T-helper 17 cell (primary cell): ENCODE results near the gene RAB3C. TPM values are rescaled to one million over a fixed set of nuclear protein-coding genes. Genes with fewer than 3 reads are reported as not detected.

Experiments
- ATAC-seq: fragments of 150-1000 bp; cut with Tn5 transposase; 2 replicates; pipeline ENCODE4 v1.10.0; 2021; ENCODE audit warnings: mild to moderate bottlenecking, moderate library complexity
- DNase-seq, 3 donors: peaks; one replicate each; pipeline versions ENCODE4 v3.0.0 to v3.0.0-alpha.2; 2020 to 2021
- H3K9me3 ChIP-seq: one replicate; pipeline ENCODE4 v1.7.0; 2013; ENCODE audit warnings: low read length, mild to moderate bottlenecking; ENCODE audit not compliant: control insufficient read depth, poor library complexity, severe bottlenecking
- H3K27ac Mint-ChIP-seq: one replicate; pipeline ENCODE4 v1.8.0; 2022; ENCODE audit warnings: mild to moderate bottlenecking, moderate library complexity, mixed read lengths
- H3K27me3 Mint-ChIP-seq: one replicate; pipeline ENCODE4 v1.8.0; 2022; ENCODE audit warnings: mixed read lengths
- H3K36me3 Mint-ChIP-seq: one replicate; pipeline ENCODE4 v1.8.0; 2022; ENCODE audit warnings: low read depth, mixed read lengths
- H3K4me1 Mint-ChIP-seq: one replicate; pipeline ENCODE4 v1.8.0; 2022; ENCODE audit warnings: mild to moderate bottlenecking, mixed read lengths
- H3K4me3 Mint-ChIP-seq: one replicate; pipeline ENCODE4 v1.8.0; 2022; ENCODE audit warnings: mild to moderate bottlenecking, moderate library complexity, mixed read lengths
- total RNA-seq, 4 donors: library from RNA in 2 of 4; stranded (reverse) in 2 of 4; gene quantifications; one replicate each; pipeline ENCODE4 v1.2.3 and lab custom pipeline; 2022 to 2026

The RAB3C gene
- total RNA-seq, 2 donors from 2014 or later = 0.03 TPM; not detected in 1

DNA sequence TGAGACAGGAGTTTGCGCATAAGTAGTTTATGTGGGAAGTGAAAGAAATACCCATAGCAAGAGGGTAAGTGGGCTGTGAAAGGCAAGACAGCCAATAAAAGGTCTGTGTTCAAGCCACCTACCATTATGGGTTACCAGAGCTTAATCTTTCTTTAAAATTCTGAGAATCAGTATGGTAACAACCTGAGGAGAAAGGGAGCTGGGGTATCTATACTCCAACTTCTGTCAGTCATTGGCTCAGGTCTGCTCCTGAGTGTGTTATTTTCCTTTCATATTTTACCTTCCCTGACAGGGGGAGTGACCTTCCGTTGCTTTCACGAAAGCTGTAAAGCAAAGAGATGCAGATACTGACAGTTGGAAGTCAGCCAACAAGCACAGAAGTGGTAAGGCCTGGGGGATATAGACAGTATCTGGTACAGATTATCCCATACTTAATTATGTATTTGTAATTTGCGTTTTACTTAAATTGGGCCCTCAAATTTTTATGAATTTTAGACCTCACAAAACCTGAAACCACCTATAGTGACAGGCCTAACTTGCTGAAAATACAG, 233.4 kb downstream of the RAB3C start:
- Mint-ChIP-seq H3K4me1 (no peaks in the 10 kb centered on the region), H3K27ac (no peak overlapping the region), H3K4me3 (no peak overlapping the region), H3K36me3 (no peaks in the 10 kb centered on the region), H3K27me3 (peaks cover 6% of the 10 kb centered on the region)
- no peaks in the 10 kb centered on the region for H3K9me3 ChIP-seq
- no peak for ATAC-seq
- no peak for DNase-seq

DNA sequence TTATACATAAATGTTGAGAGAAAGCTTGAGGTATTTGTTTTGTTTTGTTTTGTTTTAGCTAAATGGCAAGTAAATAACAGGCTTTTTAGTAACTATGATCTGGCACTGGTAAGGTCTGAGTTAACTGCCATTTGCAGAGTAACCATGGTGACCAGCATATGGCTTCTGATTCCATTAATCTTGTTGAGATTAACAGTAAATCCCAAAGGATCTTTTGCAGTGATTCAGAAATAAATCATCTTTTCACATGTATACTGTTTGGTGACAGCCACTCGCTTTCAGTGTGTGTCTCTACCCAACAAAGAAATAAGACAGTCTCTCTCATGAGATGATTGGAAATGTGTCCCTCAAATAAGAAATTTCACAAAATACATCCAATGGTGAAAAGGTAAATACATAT, 235.6 kb downstream of the RAB3C start:
- DNase-seq (no peak), ATAC-seq (no peak)
- H3K4me3 Mint-ChIP-seq = no peak overlapping the region

DNA sequence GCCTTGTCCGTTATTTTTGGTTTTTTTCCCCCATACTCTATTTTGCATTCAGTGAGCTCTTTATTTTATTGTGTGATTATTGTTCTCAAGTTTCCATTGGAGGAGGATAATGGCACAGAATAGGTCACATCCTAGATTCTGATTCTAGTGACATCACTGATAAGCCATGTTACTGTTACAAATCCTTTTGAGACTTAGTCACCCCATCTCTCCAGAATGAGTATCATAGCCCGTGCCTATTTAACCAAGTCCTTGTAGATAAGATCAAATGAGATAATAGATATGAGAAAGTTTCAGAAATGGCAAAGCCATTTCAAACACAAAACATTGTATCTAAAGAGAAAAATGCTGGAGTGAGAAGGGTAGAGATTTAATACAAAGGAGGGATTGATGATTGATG, 242.6 kb downstream of the RAB3C start:
- H3K4me1 Mint-ChIP-seq = no peaks in the 10 kb centered on the region
- H3K27ac Mint-ChIP-seq = no peak overlapping the region
- DNase-seq = no peak
- ATAC-seq = no peak
- H3K9me3 ChIP-seq = no peaks in the 10 kb centered on the region
- H3K36me3 Mint-ChIP-seq = no peaks in the 10 kb centered on the region
- peaks cover 32% of the 10 kb centered on the region for H3K27me3 Mint-ChIP-seq
- H3K4me3 Mint-ChIP-seq = no peak overlapping the region

More for the DNA sequence above, 235.6 kb downstream of the RAB3C start:
- H3K36me3 Mint-ChIP-seq = no peaks in the 10 kb centered on the region
- no peaks in the 10 kb centered on the region for H3K9me3 ChIP-seq
- H3K27ac Mint-ChIP-seq = no peak overlapping the region
- H3K4me1 Mint-ChIP-seq = no peaks in the 10 kb centered on the region
- H3K27me3 Mint-ChIP-seq = peaks cover 19% of the 10 kb centered on the region

DNA sequence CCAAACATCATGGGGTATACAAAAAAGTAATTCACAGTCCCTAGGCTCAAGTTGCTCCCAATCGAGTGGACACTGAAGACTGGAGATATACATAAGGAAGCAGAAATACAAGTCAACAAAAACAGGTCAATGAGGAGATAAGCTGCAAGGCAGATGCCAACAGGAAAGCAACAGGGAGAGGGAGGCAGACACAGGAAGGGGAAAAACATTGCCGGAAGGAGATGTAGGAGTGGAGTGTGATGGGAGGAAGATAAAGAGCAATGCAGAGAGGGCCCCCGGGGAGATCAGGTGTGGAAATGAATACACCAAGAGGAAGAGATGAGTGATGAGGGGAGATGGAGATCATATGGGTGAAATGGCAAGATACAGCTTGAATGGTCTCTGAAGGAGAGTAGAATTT, 243.0 kb downstream of the RAB3C start:
- no peak overlapping the region for H3K4me3 Mint-ChIP-seq
- H3K36me3 Mint-ChIP-seq = no peaks in the 10 kb centered on the region
- no peaks in the 10 kb centered on the region for H3K4me1 Mint-ChIP-seq
- no peak overlapping the region for H3K27ac Mint-ChIP-seq
- DNase-seq = no peak
- peaks cover 32% of the 10 kb centered on the region for H3K27me3 Mint-ChIP-seq
- H3K9me3 ChIP-seq = no peaks in the 10 kb centered on the region
- ATAC-seq = no peak

DNA sequence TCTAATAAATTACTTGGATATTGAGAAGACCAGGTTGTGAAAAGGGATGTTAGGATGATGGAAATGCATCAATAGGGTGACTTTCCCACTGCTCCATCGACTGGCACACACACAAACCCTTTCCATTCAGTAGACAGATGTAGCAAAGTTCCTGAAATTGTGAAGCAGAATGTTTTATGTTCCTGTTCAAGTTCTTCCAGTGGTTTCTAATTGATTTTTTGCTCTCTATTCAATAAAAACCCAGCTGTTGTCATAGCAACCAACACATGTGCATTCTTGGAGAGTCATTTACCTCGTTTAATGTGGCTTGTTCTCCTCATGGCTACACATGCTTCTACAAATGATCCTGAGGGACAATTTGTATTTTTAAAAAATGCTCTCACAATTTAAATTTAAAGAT, 244.6 kb downstream of the RAB3C start:
- no peaks in the 10 kb centered on the region for H3K9me3 ChIP-seq
- Mint-ChIP-seq H3K4me3 (no peak overlapping the region), H3K27me3 (peaks cover 25% of the 10 kb centered on the region), H3K4me1 (no peaks in the 10 kb centered on the region), H3K27ac (no peak overlapping the region), H3K36me3 (no peaks in the 10 kb centered on the region)
- DNase-seq (no peak), ATAC-seq (no peak)

DNA sequence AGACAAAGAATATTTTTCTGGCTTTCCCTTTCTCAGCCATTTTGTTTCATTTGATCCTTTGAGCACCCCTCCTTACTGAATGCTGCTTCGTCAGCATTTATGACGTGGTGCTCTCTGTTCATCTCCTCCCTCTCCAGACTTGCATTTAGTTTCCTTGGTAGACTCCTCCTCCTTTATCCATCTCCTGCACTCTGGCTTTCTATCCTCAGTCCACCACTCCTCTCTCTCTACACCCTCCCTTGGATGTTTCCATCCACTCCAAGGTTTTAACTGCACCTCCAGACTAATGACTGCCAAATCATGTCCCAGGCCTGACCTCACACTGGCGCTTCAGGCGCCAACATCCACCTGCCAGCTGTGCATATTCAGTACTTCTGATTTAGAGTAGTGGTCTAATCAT, 245.4 kb downstream of the RAB3C start:
- Mint-ChIP-seq H3K27ac (no peak overlapping the region), H3K36me3 (no peaks in the 10 kb centered on the region), H3K27me3 (peaks cover 18% of the 10 kb centered on the region), H3K4me3 (no peak overlapping the region), H3K4me1 (no peaks in the 10 kb centered on the region)
- no peaks in the 10 kb centered on the region for H3K9me3 ChIP-seq
- ATAC-seq (no peak), DNase-seq (no peak)

DNA sequence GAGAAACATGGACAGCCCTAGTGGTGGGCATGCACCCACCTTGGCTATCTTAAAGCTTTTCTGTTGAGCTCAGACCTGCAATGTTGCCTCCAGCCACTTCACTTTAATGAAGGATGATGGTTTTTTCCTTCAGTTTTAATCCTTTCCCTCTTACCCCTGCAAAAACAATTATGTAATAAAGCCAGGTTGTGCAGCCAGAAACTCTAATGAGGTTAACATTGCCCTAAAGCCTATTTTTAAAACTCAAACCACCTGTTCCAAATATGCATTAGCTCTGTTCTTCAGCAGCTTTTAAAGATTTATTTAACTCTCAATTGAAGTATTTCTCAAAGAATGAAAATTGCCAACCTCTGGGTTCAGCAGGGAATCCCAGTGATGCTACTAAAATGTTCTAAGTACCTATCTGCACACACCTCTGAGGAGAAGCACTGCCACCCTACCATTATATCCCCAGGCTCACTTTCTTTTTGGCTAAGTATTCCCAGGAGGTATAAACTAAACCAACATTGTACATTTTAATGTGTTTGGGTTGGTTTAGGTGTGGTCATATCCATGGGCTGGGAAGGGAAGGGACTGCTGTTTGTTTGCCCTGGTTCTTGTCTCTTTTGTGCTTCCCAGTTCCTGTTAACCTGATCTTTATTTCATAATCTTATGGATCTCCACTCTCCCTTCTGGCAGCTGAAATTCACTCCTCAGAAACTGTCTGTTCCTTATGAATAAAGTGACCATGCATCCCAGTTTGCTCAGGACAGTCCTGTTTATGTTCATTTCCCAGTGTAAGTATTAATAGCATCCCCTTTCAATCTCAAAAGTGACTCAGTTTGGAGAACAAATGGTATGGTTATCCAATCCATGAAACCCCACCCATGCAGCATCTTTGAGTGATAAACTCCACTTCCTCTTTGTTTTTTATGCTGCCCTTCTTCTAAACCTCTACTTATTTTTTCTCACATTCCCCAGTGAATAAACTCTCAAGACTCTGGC, 251.7 kb downstream of the RAB3C start:
- no peak overlapping the region for H3K27ac Mint-ChIP-seq
- H3K9me3 ChIP-seq = no peaks in the 10 kb centered on the region
- H3K27me3 Mint-ChIP-seq = peaks cover 20% of the 10 kb centered on the region
- ATAC-seq (no peak), DNase-seq (no peak)
- no peak overlapping the region for H3K4me3 Mint-ChIP-seq
- peaks cover 6% of the 10 kb centered on the region for H3K4me1 Mint-ChIP-seq
- no peaks in the 10 kb centered on the region for H3K36me3 Mint-ChIP-seq

DNA sequence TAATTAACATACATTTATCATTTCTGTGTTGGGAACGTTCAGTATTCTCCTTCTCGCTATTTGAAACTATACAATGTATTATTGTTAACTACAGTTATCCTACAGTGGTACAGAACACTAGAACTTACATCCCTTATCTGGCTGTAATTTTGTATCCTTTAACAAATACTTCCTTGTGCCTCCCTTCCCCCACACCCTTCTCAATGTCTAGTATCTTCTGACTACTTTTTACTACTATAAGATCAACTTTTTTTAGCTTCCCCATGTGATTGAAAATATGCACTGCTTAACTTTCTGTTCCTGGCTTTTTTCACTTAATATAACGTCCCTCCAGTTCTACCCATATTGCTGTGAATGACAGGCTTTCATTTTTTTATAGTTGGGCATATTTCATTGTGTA, 253.5 kb downstream of the RAB3C start:
- DNase-seq = no peak
- Mint-ChIP-seq H3K27ac (no peak overlapping the region), H3K36me3 (no peaks in the 10 kb centered on the region), H3K27me3 (peaks cover 13% of the 10 kb centered on the region), H3K4me3 (no peak overlapping the region), H3K4me1 (peaks cover 6% of the 10 kb centered on the region)
- ATAC-seq = no peak
- H3K9me3 ChIP-seq = peaks cover 4% of the 10 kb centered on the region

DNA sequence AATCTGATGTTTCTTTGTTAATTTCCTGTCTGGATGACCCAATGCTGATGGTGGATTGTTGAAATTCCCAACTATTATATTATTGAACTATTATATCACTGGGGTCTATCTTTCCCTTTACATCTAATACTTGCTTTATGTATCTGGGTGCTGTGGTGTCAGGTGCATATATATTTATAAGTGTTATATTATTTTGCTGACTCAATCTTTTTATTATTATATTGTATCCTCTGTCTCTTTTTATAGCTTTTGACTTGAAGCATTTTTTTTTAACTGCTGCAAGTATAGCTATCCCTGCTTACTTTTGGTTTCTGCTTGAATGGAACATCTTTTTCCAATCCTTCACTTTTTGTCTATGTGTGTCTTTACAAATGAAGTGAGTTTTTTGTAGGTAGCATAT, 255.9 kb downstream of the RAB3C start:
- no peak overlapping the region for H3K27ac Mint-ChIP-seq

DNA sequence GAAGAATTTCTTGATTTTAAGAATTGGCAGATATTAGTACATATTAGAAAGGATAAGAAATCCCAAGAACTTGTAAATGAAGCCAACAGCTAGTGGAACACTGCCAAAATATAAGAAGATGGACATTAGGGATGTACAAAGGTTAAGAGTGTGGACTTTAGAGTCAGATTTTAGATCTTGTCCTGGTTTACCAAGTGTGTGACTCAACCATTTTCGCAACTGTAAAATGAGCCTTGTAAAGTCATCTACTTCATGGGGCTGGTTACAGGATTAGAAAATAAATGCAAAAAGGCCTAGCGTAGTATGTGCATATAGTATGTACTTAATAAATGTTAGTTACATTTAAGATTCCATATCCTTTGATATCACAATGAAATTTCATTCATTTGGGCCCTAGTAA, 260.0 kb downstream of the RAB3C start:
- H3K27ac Mint-ChIP-seq = no peak overlapping the region
- peaks cover 4% of the 10 kb centered on the region for H3K9me3 ChIP-seq
- H3K27me3 Mint-ChIP-seq = peaks cover 19% of the 10 kb centered on the region
- H3K4me3 Mint-ChIP-seq = no peak overlapping the region
- no peaks in the 10 kb centered on the region for H3K36me3 Mint-ChIP-seq
- H3K4me1 Mint-ChIP-seq = no peaks in the 10 kb centered on the region
- ATAC-seq (no peak), DNase-seq (no peak)

More for the DNA sequence above, 255.9 kb downstream of the RAB3C start:
- no peak for ATAC-seq
- peaks cover 6% of the 10 kb centered on the region for H3K4me1 Mint-ChIP-seq
- H3K4me3 Mint-ChIP-seq = no peak overlapping the region
- H3K36me3 Mint-ChIP-seq = no peaks in the 10 kb centered on the region
- H3K27me3 Mint-ChIP-seq = peaks cover 13% of the 10 kb centered on the region
- H3K9me3 ChIP-seq = peaks cover 4% of the 10 kb centered on the region
- no peak for DNase-seq

DNA sequence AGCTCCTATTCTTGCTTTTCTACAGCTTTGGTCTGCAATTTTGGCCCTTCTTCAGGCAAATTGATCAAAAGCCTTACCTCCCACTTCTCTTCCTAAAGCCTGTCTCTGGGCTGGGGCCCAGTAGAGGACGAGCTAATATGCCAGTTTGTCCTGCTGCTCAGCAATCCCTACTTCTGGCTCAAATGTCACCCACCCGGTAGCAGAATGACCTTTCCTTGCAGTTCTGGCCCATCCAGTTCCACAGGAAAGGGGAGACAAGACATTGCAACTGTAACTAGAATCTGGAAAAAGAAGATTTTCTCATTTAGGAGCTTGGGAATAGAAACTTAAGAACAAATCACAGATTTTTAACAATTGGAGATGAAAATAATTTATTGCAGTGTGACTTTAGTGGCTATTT, 261.5 kb downstream of the RAB3C start:
- no peak for DNase-seq
- H3K9me3 ChIP-seq = peaks cover 4% of the 10 kb centered on the region
- no peaks in the 10 kb centered on the region for H3K4me1 Mint-ChIP-seq
- no peaks in the 10 kb centered on the region for H3K36me3 Mint-ChIP-seq
- H3K27ac Mint-ChIP-seq = no peak overlapping the region
- ATAC-seq = no peak
- H3K4me3 Mint-ChIP-seq = no peak overlapping the region
- H3K27me3 Mint-ChIP-seq = peaks cover 19% of the 10 kb centered on the region

DNA sequence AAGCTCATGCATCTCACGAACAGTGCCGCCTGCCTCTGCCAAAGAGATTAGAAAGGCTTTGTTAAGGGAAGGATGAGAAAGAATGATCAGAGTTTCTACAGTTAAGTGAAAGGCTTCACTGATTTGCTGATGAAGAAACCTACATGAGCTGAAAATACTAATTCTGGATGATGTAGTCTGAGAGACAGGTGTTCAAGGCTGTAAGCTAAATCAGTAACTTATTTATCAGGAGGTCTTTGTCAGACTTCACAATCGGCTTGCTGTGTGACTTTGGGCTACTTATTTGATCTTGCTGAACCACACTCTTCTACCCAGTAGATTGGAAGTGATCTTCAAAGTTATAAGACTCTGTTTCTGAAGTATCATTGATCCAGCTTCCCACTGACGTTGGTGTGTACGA, 264.2 kb downstream of the RAB3C start:
- no peak overlapping the region for H3K4me3 Mint-ChIP-seq
- no peaks in the 10 kb centered on the region for H3K36me3 Mint-ChIP-seq
- no peaks in the 10 kb centered on the region for H3K4me1 Mint-ChIP-seq
- peaks cover 36% of the 10 kb centered on the region for H3K27me3 Mint-ChIP-seq
- H3K27ac Mint-ChIP-seq = no peak overlapping the region
- ATAC-seq (no peak), DNase-seq (no peak)
- H3K9me3 ChIP-seq = no peaks in the 10 kb centered on the region

DNA sequence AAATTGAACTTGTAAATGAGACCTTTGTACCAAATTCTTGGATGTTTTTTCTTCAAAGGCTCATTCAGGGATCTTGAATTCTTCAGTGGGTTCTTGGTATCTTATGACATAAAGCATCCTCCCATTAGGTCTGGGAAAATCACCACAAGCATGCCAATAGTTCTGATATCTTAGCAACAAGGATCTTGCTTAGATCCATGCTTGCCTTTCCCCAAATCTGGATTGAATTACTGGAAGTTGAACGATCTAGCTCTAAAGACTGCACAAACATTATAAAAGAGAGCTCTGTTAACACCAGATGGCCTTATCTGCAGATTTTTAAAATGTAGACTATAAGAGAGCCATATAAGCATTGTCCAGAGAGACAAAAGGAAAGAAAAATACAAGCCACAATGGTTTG, 266.3 kb downstream of the RAB3C start:
- ATAC-seq (no peak), DNase-seq (no peak)
- H3K27me3 Mint-ChIP-seq = peaks cover 43% of the 10 kb centered on the region
- H3K27ac Mint-ChIP-seq = no peak overlapping the region
- H3K36me3 Mint-ChIP-seq = no peaks in the 10 kb centered on the region
- no peak overlapping the region for H3K4me3 Mint-ChIP-seq
- H3K9me3 ChIP-seq = no peaks in the 10 kb centered on the region
- no peaks in the 10 kb centered on the region for H3K4me1 Mint-ChIP-seq
